Calu3 (cell line): Measurements from ENCODE around the gene WFS1. TPM values are rescaled to one million over a fixed set of nuclear protein-coding genes. Genes with fewer than 3 reads are reported as not detected.

Source experiments
- BruUV-seq: library from RNA; stranded (reverse); fragments of 400-500 nt; replicated peaks from 2 replicates; lab custom pipeline; 2021; lab: Mats Ljungman, UMichigan
- CTCF ChIA-PET: fragments of 300-600 bp; sonication (Branson Sonifier 250); formaldehyde crosslinking; loops from one replicate; lab custom pipeline; 2022; ENCODE audit warnings: antibody characterized with exemption; lab: Charles Lee
- DNase-seq: peaks from one replicate; pipeline ENCODE4 v3.0.0; 2022
- H3K27ac Mint-ChIP-seq: one replicate; pipeline ENCODE4 v1.8.0; 2022; ENCODE audit warnings: mixed read lengths; ENCODE audit not compliant: unreplicated experiment
- H3K27me3 Mint-ChIP-seq: one replicate; pipeline ENCODE4 v1.8.0; 2022; ENCODE audit warnings: mixed read lengths; ENCODE audit not compliant: unreplicated experiment
- H3K36me3 Mint-ChIP-seq: one replicate; pipeline ENCODE4 v1.8.0; 2022; ENCODE audit warnings: mild to moderate bottlenecking, moderate library complexity, mixed read lengths; ENCODE audit not compliant: insufficient read depth, unreplicated experiment
- H3K4me1 Mint-ChIP-seq: one replicate; pipeline ENCODE4 v1.8.0; 2022; ENCODE audit warnings: mild to moderate bottlenecking, low read depth, mixed read lengths; ENCODE audit not compliant: unreplicated experiment
- H3K4me3 Mint-ChIP-seq: one replicate; pipeline ENCODE4 v1.8.0; 2022; ENCODE audit warnings: mild to moderate bottlenecking, low read depth, moderate library complexity, mixed read lengths; ENCODE audit not compliant: unreplicated experiment
- H3K9me3 Mint-ChIP-seq: one replicate; pipeline ENCODE4 v1.8.0; 2022; ENCODE audit warnings: low read depth, mixed read lengths; ENCODE audit not compliant: unreplicated experiment
- CTCF ChIP-seq: fragments of 200-600 bp; IDR thresholded peaks from one replicate; pipeline ENCODE4 v1.8.0; 2022; ENCODE audit warnings: antibody characterized with exemption; ENCODE audit not compliant: unreplicated experiment
- intact Hi-C: fragments of 100-400 bp; cut with micrococcal nuclease; formaldehyde crosslinking; loops from one replicate; pipeline ENCODE4 v1.10.0; 2022; ENCODE audit not compliant: unreplicated experiment
- total RNA-seq: library from RNA; stranded (reverse); gene quantifications from 2 replicates; pipeline ENCODE4 v1.2.3, GENCODE V29; 2022

Gene WFS1
- total RNA-seq, 1 experiment from 2014 or later = 23.4 TPM

- no peak for TF ChIP-seq CTCF
- no peaks in the 10 kb centered on the region for H3K9me3 Mint-ChIP-seq
- H3K27ac Mint-ChIP-seq = no peak overlapping the region
- no TSS peak for BruUV-seq
- H3K4me3 Mint-ChIP-seq = no peak overlapping the region
- H3K4me1 Mint-ChIP-seq = peaks cover 18% of the 10 kb centered on the region
- H3K36me3 Mint-ChIP-seq = peaks cover 14% of the 10 kb centered on the region
- CTCF ChIA-PET = interaction anchor here (0.6 to 0.7 kb wide), 2 partner anchors 9 to 53 kb away, joined by 3 read pairs; no protein-coding TSS in a partner anchor
- peaks cover 7% of the 10 kb centered on the region for H3K27me3 Mint-ChIP-seq
- DNase-seq = peak; percentile 16
- intact Hi-C loops = loop anchor here (5.0 kb wide), 1 partner anchor 34 kb away; no protein-coding TSS in a partner anchor
Observed at GRCh38 chr4:6272863-6273660, 3.4 kb downstream of the WFS1 start.

- Mint-ChIP-seq H3K9me3 (no peaks in the 10 kb centered on the region), H3K27ac (no peak overlapping the region), H3K27me3 (peaks cover 1% of the 10 kb centered on the region), H3K4me3 (no peak overlapping the region), H3K4me1 (peaks cover 18% of the 10 kb centered on the region), H3K36me3 (peaks cover 14% of the 10 kb centered on the region)
- DNase-seq = no peak
- intact Hi-C loops = loop anchor here (5.0 kb wide), 1 partner anchor 34 kb away; no protein-coding TSS in a partner anchor
- no TSS peak for BruUV-seq
- no peak for TF ChIP-seq CTCF
- CTCF ChIA-PET = interaction anchor here (0.7 kb wide), 1 partner anchor 9 kb away, joined by 3 read pairs; no protein-coding TSS in a partner anchor
Observed at GRCh38 chr4:6273661-6273990, 4.0 kb downstream of the WFS1 start.

DNA sequence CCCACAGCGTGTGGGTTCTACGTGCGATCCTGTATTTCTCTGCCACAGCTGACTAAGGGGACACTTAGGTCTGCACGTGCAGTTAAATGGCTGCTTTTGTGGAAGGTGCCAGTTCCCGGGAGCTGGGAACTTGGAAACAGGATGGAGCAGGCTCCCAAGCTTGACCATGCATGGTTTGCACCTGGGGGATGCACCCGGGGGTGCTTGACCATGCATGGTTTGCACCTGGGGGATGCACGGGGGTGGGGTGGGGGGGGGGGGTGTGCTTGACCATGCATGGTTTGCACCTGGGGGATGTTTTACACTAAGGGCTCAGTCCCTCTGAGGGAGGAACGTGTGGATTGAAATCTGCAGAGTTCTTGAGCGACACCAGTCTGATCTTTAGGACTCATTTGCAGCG, 5.7 kb downstream of the WFS1 start:
- CTCF ChIA-PET = no interaction called here
- Mint-ChIP-seq H3K4me3 (no peak overlapping the region), H3K4me1 (peaks cover 18% of the 10 kb centered on the region), H3K9me3 (no peaks in the 10 kb centered on the region), H3K27ac (no peak overlapping the region), H3K27me3 (no peaks in the 10 kb centered on the region), H3K36me3 (peaks cover 5% of the 10 kb centered on the region)
- intact Hi-C loops = no loop called here
- no TSS peak for BruUV-seq
- no peak for DNase-seq
- no peak for TF ChIP-seq CTCF

DNA sequence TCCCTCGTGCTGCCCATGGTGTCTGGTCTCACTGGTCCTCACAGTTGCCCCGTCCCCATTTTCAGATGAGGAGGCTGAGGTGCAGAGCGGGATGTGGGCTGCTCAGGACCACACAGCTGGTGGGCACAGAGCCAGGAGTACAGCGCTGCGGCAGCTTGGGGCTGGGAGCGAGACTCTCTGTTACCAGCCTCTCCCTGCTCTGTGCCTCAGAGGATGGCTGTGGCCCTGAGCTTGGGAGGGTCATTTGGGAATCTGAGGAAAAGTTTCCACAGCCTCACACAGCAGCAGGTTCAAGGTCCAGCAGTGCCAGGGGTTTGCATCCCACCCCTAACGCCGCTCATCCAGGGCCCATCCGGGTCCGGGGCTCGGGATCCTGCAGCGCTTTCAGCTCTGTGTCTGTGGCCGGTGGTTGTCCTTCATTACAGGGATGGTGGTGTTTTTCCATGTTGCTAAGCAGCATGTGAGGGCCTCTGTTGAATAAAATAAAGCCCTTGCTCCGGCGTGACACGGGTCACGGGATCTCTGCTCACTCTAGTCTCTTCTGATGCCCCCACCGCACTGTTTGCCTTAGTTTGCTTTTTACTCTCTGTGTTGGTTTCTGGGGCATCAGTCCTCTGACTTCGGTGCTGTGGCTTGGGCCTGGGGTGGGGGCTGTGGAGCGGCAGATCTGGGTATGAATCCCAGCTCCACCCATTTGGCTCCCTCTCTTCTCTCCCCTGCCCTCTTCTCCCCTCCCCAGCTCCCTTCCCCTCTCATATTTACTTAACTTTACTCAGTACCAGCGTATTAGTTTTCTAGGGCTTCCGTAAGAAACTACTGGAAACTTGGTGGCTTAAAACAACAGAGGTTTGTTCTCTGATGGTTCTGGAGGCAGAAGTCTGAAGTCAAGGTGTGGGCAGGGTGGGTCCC, 6.5 kb downstream of the WFS1 start:
- peaks cover 5% of the 10 kb centered on the region for H3K36me3 Mint-ChIP-seq
- CTCF ChIA-PET = no interaction called here
- no peak overlapping the region for H3K27ac Mint-ChIP-seq
- no peak for TF ChIP-seq CTCF
- DNase-seq = no peak
- no peak overlapping the region for H3K4me3 Mint-ChIP-seq
- no peaks in the 10 kb centered on the region for H3K27me3 Mint-ChIP-seq
- no TSS peak for BruUV-seq
- no peaks in the 10 kb centered on the region for H3K9me3 Mint-ChIP-seq
- intact Hi-C loops = no loop called here
- peaks cover 18% of the 10 kb centered on the region for H3K4me1 Mint-ChIP-seq
